ENCODE measurements around the gene CRYM. TPM values are rescaled to one million over a fixed set of nuclear protein-coding genes. Genes with fewer than 3 reads are reported as not detected.

CRYM gene
- total and polyA plus RNA-seq, 7 donors = 1.6 to 24.7 (median 6.1) TPM

DNA sequence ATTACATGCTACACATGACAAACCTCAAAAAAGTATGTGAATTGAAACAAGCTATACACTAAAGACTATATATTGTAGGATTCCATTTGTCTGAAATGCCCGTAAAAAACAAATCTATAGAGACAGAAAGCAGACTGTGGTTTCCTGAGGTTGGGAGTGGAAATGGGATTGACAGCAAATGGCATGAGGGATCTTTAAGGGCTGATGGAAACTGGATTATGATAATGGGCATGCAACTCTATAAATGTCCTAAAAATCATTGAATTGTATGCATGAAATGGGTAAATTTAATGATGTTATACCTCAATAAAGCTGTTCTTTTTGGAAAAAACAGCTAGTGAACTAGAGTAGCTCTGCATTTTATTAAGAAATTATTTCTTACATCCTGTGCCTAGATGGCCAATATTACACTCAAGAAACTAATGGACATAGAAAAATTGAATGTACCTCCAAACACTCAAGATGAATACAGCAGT, 45.0 kb downstream of the CRYM start:
- no peaks in the 10 kb centered on the region for H3K4me1 ChIP-seq
- no peaks in the 10 kb centered on the region for H3K27me3 ChIP-seq
- no peaks in the 10 kb centered on the region for H3K9me3 ChIP-seq
- no peak overlapping the region for H3K4me3 ChIP-seq
- WGBS, 2 donors = 86 to 91% methylated on average over 1 of the region's 1 CpG
- no peak for TF ChIP-seq POLR2A (IDR thresholded peaks at IDR 0.05)
- TF ChIP-seq, protein P1, sequence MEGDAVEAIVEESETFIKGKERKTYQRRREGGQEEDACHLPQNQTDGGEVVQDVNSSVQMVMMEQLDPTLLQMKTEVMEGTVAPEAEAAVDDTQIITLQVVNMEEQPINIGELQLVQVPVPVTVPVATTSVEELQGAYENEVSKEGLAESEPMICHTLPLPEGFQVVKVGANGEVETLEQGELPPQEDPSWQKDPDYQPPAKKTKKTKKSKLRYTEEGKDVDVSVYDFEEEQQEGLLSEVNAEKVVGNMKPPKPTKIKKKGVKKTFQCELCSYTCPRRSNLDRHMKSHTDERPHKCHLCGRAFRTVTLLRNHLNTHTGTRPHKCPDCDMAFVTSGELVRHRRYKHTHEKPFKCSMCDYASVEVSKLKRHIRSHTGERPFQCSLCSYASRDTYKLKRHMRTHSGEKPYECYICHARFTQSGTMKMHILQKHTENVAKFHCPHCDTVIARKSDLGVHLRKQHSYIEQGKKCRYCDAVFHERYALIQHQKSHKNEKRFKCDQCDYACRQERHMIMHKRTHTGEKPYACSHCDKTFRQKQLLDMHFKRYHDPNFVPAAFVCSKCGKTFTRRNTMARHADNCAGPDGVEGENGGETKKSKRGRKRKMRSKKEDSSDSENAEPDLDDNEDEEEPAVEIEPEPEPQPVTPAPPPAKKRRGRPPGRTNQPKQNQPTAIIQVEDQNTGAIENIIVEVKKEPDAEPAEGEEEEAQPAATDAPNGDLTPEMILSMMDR (IDR thresholded peaks at IDR 0.05) = no peak
- no peak for TF ChIP-seq POLR2AphosphoS5 (IDR thresholded peaks at IDR 0.05)
- no peak for TF ChIP-seq EP300 (IDR thresholded peaks at IDR 0.05)
- intact Hi-C loops (cut with DNase I) = no loop called here
- H3K27ac ChIP-seq = no peak overlapping the region
- DNase-seq = no peak
- no peaks in the 10 kb centered on the region for H3K36me3 ChIP-seq

DNA sequence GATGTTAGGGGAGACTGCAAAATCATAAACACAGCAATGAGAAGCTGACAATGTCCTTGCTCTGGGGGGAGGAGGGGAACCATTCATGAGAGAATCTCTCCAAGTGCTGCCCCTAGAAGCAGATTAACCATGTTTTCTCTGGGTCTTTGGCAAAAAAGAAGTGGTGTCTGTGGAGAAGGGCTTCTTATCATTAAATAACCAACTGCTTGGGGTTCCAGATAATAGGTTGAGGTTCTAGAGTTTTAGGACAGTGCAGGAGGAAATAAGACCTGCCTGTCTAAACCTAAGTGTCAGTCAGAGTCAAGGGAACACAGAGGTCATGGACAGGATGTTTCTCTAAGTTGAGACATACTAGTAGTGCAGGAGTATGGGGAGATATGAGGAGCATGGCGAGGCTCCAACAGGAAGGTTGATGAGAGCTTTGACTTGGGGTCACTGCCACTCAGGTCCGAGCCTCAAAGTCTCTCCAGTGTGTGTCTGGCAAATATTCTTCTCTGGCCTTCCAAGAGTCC, 49.7 kb downstream of the CRYM start:
- Histone ChIP-seq H3K27ac (no peak overlapping the region), H3K9me3 (no peaks in the 10 kb centered on the region), H3K4me3 (no peak overlapping the region), H3K27me3 (no peaks in the 10 kb centered on the region), H3K4me1 (no peaks in the 10 kb centered on the region), H3K36me3 (no peaks in the 10 kb centered on the region)
- 81 to 91% methylated on average over 2 of the region's 2 CpGs for WGBS, 2 donors
- TF ChIP-seq, protein P1 (IDR thresholded peaks at IDR 0.05) = no peak
- DNase-seq = no peak
- intact Hi-C loops (cut with DNase I) = no loop called here

DNA sequence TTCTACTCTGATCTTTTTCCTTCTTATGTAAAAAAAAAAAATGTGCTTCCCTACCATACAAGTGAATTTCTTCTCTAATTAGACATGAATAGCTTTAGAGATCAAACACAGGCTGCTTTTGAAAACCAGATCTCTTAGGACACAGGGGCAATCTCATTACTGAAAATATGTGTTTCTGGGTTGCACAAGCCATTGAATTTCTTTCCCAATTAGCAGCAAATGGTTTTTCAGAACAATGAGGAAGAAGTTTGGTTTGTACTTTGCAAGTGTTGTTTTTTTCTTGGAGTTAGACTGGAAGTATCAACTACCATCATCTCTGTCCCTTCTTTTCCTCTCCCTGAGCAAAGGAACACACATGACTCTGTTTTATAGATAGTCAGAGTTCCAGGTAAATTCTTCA, 50.2 kb downstream of the CRYM start:
- H3K27ac ChIP-seq = no peak overlapping the region
- no peaks in the 10 kb centered on the region for H3K36me3 ChIP-seq
- H3K4me3 ChIP-seq = no peak overlapping the region
- H3K27me3 ChIP-seq = no peaks in the 10 kb centered on the region
- intact Hi-C loops (cut with DNase I) = no loop called here
- DNase-seq = no peak
- TF ChIP-seq POLR2AphosphoS5 (IDR thresholded peaks at IDR 0.05) = no peak
- no peaks in the 10 kb centered on the region for H3K9me3 ChIP-seq
- no peaks in the 10 kb centered on the region for H3K4me1 ChIP-seq

DNA sequence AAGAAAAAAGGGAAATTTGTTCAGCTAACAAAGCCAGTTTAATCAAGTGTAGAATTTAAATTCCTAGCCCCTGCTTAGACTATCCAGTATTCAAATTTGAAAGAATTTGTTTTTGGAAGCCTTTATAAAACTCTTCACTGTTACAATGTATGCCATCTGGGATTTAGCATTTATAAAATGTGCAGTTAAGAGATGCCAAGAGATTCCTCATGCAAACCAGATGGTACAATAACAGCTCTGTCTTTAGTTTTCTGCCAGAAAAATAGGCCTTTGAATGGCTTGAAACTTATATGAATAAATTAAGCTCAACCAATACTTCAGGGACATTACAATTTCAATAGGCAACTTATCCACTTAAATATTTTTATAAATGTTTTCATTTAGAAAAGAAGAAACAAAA, 51.3 kb downstream of the CRYM start:
- Histone ChIP-seq H3K4me3 (no peak overlapping the region), H3K36me3 (no peaks in the 10 kb centered on the region), H3K27me3 (no peaks in the 10 kb centered on the region), H3K27ac (no peak overlapping the region), H3K9me3 (no peaks in the 10 kb centered on the region), H3K4me1 (no peaks in the 10 kb centered on the region)
- TF ChIP-seq, protein P1 (IDR thresholded peaks at IDR 0.05) = no peak
- TF ChIP-seq POLR2AphosphoS5 (IDR thresholded peaks at IDR 0.05) (no peak), POLR2A (IDR thresholded peaks at IDR 0.05) (no peak), EP300 (IDR thresholded peaks at IDR 0.05) (no peak)
- intact Hi-C loops (cut with DNase I) = no loop called here
- DNase-seq = no peak

DNA sequence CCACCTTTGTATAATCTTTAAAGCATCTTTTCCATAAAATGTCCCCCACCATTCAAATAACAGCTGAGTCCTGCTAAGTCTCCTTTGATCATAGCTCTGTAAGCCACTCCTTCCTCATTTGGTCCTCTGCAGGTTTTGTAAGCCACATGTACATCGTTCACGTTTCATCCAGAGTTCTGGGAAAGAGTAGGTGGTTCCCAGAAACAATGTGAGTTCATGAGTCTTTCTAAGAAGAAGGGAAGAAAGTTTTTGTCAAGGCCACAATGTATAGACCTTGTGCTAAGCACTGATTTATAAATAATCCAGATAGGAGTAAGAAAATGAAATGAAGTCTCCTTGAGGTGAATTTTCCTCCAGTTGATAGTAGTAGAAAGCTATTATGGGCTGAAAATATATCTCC, 53.3 kb downstream of the CRYM start:
- 38 to 67% methylated on average over 2 of the region's 2 CpGs for WGBS, 2 donors
- peaks cover 0 to 6% (median 0%) of the 10 kb centered on the region in 3 donors for H3K27me3 ChIP-seq
- no peaks in the 10 kb centered on the region for H3K36me3 ChIP-seq
- no peaks in the 10 kb centered on the region for H3K9me3 ChIP-seq
- no peak overlapping the region for H3K4me3 ChIP-seq
- no peak overlapping the region for H3K27ac ChIP-seq
- TF ChIP-seq POLR2AphosphoS5 (IDR thresholded peaks at IDR 0.05) = no peak
- H3K4me1 ChIP-seq = no peaks in the 10 kb centered on the region
- intact Hi-C loops (cut with DNase I) = no loop called here
- DNase-seq = no peak

DNA sequence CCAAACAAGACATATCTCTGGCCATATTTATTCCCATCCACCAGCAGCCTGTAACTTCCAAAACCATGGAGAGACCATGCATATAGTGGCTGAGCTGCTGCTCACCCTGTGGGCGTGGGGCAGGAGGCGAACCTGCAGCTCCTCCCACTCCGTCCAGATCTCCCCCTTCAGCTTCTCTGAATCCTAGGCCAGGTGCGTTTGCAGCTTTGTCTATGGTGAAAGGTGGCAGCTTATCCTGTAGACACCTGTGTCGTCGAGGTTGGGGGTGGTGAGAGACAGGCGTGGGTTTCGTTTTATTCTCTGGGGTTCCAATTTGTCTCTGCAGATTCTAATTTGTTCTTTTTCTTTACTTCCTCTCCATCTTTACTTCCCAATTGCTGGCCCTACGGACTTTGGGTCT, 54.3 kb downstream of the CRYM start:
- no peaks in the 10 kb centered on the region for H3K4me1 ChIP-seq
- H3K4me3 ChIP-seq = no peak overlapping the region
- no peak for DNase-seq
- H3K36me3 ChIP-seq = no peaks in the 10 kb centered on the region
- 52 to 60% methylated on average over 9 of the region's 9 CpGs for WGBS, 2 donors
- H3K27ac ChIP-seq = no peak overlapping the region
- intact Hi-C loops (cut with DNase I) = no loop called here
- TF ChIP-seq POLR2A (IDR thresholded peaks at IDR 0.05) = no peak
- TF ChIP-seq, protein P1 (IDR thresholded peaks at IDR 0.05) = no peak
- no peak for TF ChIP-seq EP300 (IDR thresholded peaks at IDR 0.05)
- TF ChIP-seq POLR2AphosphoS5 (IDR thresholded peaks at IDR 0.05) = no peak
- H3K9me3 ChIP-seq = no peaks in the 10 kb centered on the region
- peaks cover 0 to 6% (median 0%) of the 10 kb centered on the region in 3 donors for H3K27me3 ChIP-seq

All from sigmoid colon (tissue), 7 donors.